ENCODE data around the gene CDHR2. TPM values are rescaled to one million over a fixed set of nuclear protein-coding genes. Genes with fewer than 3 reads are reported as not detected.

CDHR2 gene
- total RNA-seq, 4 donors from 2014 or later = 0.07 to 0.27 (median 0.20) TPM; not detected in 1

- in situ Hi-C loops (cut with MboI; ENCODE audit: low sequenced_read_pairs in 4 of 4) (no loop called here), intact Hi-C loops (cut with DNase I; ENCODE audit: low total_unique reads) (no loop called here)
- H3K9me3 ChIP-seq = no peaks in the 10 kb centered on the region
- H3K4me3 ChIP-seq = no peak overlapping the region
- no peak overlapping the region for H3K27ac ChIP-seq
- no peaks in the 10 kb centered on the region for H3K4me1 ChIP-seq
- DNase-seq (no peak), ATAC-seq (no peak)
- TF ChIP-seq POLR2A (IDR thresholded peaks at IDR 0.05) (no peak), CTCF (IDR thresholded peaks at IDR 0.05 in 4 of 5, conservative IDR thresholded peaks at IDR 0.05 in 1 of 5) (no peak)
- H3K27me3 ChIP-seq = peaks cover 4 to 14% (median 8%) of the 10 kb centered on the region in 3 donors
- H3K36me3 ChIP-seq = no peaks in the 10 kb centered on the region
These were observed 14.9 kb downstream of the CDHR2 start for GRCh38 chr5:176564002-176564401.

- intact Hi-C loops (cut with DNase I; ENCODE audit: low total_unique reads) = no loop called here
- no peaks in the 10 kb centered on the region for H3K9me3 ChIP-seq
- H3K4me3 ChIP-seq = no peak overlapping the region
- peaks cover 6 to 14% (median 8%) of the 10 kb centered on the region in 3 donors for H3K27me3 ChIP-seq
- H3K27ac ChIP-seq = no peak overlapping the region
- DNase-seq (no peak), ATAC-seq (no peak)
- no peak for TF ChIP-seq CTCF (IDR thresholded peaks at IDR 0.05 in 4 of 5, conservative IDR thresholded peaks at IDR 0.05 in 1 of 5)
- no peak for TF ChIP-seq POLR2A (IDR thresholded peaks at IDR 0.05)
- H3K4me1 ChIP-seq = no peaks in the 10 kb centered on the region
- no peaks in the 10 kb centered on the region for H3K36me3 ChIP-seq
- in situ Hi-C loops (cut with MboI; ENCODE audit: low sequenced_read_pairs in 4 of 4) = no loop called here
These were observed 16.7 kb downstream of the CDHR2 start for GRCh38 chr5:176565760-176566288.

GRCh38 chr5:176568657-176569056, 19.5 kb downstream of the CDHR2 start:
- intact Hi-C loops (cut with DNase I; ENCODE audit: low total_unique reads) (no loop called here), in situ Hi-C loops (cut with MboI; ENCODE audit: low sequenced_read_pairs in 4 of 4) (no loop called here)
- H3K4me1 ChIP-seq = no peaks in the 10 kb centered on the region
- DNase-seq = no peak
- no peaks in the 10 kb centered on the region for H3K9me3 ChIP-seq
- H3K27me3 ChIP-seq = peaks cover 6 to 14% (median 8%) of the 10 kb centered on the region in 3 donors
- H3K36me3 ChIP-seq = no peaks in the 10 kb centered on the region
- no peak for TF ChIP-seq CTCF (IDR thresholded peaks at IDR 0.05 in 4 of 5, conservative IDR thresholded peaks at IDR 0.05 in 1 of 5)
- TF ChIP-seq POLR2A (IDR thresholded peaks at IDR 0.05) = no peak
- H3K27ac ChIP-seq = no peak overlapping the region
- no peak overlapping the region for H3K4me3 ChIP-seq
- ATAC-seq = no peak

- H3K27me3 ChIP-seq = peaks cover 6 to 14% (median 8%) of the 10 kb centered on the region in 3 donors
- no peak for DNase-seq
These were observed 20.9 kb downstream of the CDHR2 start for GRCh38 chr5:176570044-176570443.

More at GRCh38 chr5:176570044-176570443, 20.9 kb downstream of the CDHR2 start:
- Histone ChIP-seq H3K27ac (no peak overlapping the region), H3K4me3 (no peak overlapping the region), H3K9me3 (no peaks in the 10 kb centered on the region), H3K36me3 (no peaks in the 10 kb centered on the region), H3K4me1 (no peaks in the 10 kb centered on the region)
- in situ Hi-C loops (cut with MboI; ENCODE audit: low sequenced_read_pairs in 4 of 4) = no loop called here
- no peak for ATAC-seq
- TF ChIP-seq CTCF (IDR thresholded peaks at IDR 0.05 in 4 of 5, conservative IDR thresholded peaks at IDR 0.05 in 1 of 5) = no peak
- intact Hi-C loops (cut with DNase I; ENCODE audit: low total_unique reads) = loop anchor here (5.0 to 10.0 kb wide), 2 partner anchors 92 to 155 kb away; partner anchors contain the start of gene CLTB

Data from gastrocnemius medialis (tissue), 4 donors.